Cardiac atrium fibroblast (primary cell): ENCODE results near the gene THAP7. TPM values are rescaled to one million over a fixed set of nuclear protein-coding genes. Genes with fewer than 3 reads are reported as not detected.

Experiments
- total RNA-seq: library from RNA; depleted of rRNA; stranded (reverse); fragments of >200 nt; gene quantifications from 2 replicates; pipeline ENCODE4 v1.2.3, GENCODE V29; 2015

THAP7 gene
- total RNA-seq: 20.2 and 34.3 TPM in 2 replicates

DNA sequence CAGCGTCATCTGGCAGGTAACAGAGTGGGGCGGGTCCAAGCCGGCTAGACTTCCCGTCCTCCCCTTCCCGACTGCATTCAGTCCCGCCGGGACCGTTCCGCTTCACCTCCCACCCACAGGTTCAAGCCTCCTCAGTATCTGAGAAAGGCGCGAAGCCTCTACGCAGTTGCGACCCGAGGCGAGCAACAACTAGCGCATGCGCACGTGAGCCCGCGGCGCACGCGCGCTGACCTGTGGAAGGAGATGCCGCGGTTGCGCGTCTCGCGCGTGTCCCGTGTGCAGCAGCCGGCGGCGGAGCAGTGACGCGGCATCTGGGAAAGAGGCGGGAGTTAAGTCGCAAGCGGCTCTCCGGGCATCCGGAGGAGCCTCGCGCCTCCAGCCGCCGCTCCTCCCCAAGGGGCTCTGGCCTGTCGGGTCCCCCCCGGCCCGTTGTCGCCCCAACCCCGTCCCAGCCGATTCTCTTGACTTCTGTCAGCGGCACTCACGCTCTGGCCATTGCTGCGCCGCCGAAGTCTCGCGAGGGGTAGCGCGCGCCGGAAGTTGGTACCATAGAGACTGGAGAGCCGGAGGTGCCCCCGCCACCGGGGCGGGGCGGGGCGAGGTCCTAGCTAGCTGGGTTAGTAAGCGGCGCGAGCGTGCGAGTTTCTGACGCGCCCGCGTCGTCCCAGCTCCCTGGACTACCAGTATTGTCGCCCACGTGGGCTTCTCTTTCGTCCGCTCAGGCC is at the start of gene THAP7:
Gene THAP7 (minus strand): TSS at position 518 of the 725 bp plus-strand sequence. CDS start 207 bp downstream, at position 311.

GRCh38 chr22:21045585-21046294 is 43.8 kb upstream of the THAP7 start, which contains the start of gene LRRC74B:
TSS of gene LRRC74B (plus strand) at chr22:21045946. CDS start at chr22:21045987, 41 bp downstream.

GRCh38 chr22:21032037-21032867 is 30.3 kb upstream of the THAP7 start, which contains the start of gene SLC7A4:
TSS of gene SLC7A4 (minus strand) at chr22:21032561. CDS start at chr22:21031812, 749 bp downstream.

GRCh38 chr22:21014726-21015465 is 13.0 kb upstream of the THAP7 start, which contains the start of gene P2RX6:
TSS of gene P2RX6 (plus strand) at chr22:21015165. CDS start at chr22:21015175, 10 bp downstream.

DNA sequence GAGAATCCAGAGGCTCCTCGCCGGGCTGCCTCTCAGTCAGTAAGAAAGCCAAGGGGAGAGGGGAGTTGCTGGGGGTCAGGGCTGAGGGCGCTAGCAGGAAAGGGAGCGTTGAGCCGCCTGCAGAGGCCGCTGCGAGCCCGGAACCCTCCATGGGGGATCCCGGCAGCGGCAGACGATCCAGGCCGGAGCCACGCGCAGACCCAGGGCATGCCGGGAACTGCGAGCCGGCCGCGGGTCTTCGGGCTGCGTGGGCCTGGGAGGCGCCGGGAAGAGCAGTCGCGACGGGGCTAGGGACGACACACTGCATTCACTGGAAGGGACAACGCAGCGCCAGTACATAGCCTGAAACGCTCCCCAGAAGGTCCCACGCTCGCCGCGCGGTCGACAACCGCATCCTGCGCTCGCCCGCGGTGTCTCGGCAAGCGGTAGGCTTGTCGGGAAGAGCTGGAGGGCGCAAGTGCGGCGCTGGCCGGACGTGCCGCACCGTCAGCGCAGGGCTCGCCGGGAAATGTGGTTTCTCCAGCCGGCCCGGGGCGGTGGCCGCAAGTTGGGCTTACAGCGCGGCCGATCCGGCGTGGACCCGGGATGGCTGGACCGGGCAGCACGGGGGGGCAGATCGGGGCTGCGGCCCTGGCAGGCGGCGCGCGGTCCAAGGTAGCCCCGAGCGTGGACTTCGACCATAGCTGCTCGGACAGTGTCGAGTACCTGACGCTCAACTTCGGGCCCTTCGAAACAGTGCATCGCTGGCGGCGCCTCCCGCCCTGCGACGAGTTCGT is 19.9 kb downstream of the THAP7 start, which contains the start of gene LZTR1:
Gene LZTR1 (plus strand): TSS at position 511 of the 776 bp plus-strand sequence. CDS start 75 bp downstream, at position 586.

DNA sequence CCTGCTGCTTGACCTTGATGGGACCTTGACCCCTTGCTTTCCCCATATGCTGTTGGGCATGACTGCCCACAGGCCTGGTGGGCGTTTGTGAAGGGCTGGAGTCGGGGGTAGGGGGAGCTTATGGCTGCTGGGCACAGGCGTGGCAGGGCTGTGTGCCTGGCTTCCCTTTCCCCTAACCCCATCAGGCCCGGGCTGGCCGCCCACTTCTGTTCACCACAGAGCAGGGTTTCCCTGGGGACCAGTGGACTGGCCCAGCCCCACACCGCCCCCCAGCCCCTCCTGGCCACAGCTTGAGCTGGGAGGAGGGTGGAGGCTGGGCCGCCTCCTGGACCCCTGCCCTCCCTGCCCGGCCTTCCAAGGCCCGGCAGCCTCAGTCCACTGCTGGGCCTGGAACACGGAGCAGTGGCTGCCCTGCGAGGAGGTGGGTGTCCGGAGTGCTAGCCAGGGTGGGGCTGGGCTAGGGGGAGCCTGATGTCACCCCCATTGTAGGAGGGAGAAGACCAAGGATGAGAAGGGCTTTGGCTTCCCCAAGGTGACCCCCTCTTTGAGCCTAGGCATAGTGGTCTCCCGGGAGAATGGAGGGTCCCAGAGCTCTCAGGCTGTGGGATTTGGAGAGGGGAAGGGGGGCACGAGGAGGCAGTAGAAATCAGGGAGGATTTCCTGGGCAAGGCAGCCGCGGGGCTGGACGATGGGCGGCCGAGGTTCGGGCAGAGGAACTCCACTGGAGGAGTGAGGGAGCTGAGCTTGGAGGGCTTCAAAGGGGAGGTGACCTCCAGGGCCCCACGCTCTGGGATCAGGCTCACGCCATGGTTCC is 34.8 kb downstream of the THAP7 start, which contains the start of gene AIFM3:
Gene AIFM3 (plus strand): TSS at position 373 of the 814 bp plus-strand sequence. CDS start 690 bp downstream, outside the sequence.

Other genes with a start within 250 kb of the THAP7 start
- gene SERPIND1, start 228.0 kb downstream of the THAP7 start, total RNA-seq: under 0.01 and 0.16 TPM in 2 replicates
- 28.5 and 35.0 TPM in 2 replicates for gene PI4KA, start 143.3 kb downstream of the THAP7 start, total RNA-seq
- 18.4 and 20.3 TPM in 2 replicates for gene SNAP29, start 143.1 kb downstream of the THAP7 start, total RNA-seq
- 39.5 and 42.6 TPM in 2 replicates for gene CRKL, start 84.7 kb downstream of the THAP7 start, total RNA-seq
- gene AIFM3, start 34.9 kb downstream of the THAP7 start, total RNA-seq: not detected in 2 replicates
- gene LZTR1, start 19.8 kb downstream of the THAP7 start, total RNA-seq: 46.8 and 48.9 TPM in 2 replicates
- gene P2RX6, start 13.0 kb upstream of the THAP7 start, total RNA-seq: 3.1 and 3.6 TPM in 2 replicates
- not detected in 2 replicates for gene SLC7A4, start 30.4 kb upstream of the THAP7 start, total RNA-seq
- not detected in 2 replicates for gene LRRC74B, start 43.8 kb upstream of the THAP7 start, total RNA-seq